ENCODE data around the gene GP1BB. TPM values are rescaled to one million over a fixed set of nuclear protein-coding genes. Genes with fewer than 3 reads are reported as not detected.

Gene GP1BB
- total RNA-seq, 1 experiment from 2014 or later = 4.3 TPM

GRCh38 chr22:19723983-19724827 is 866 bp downstream of the GP1BB start (continued):
- TF ChIP-seq ARID4B (CRISPR knock-in tag; IDR thresholded peaks at IDR 0.05; ENCODE audit: borderline replicate concordance) (no peak), FOXP1 (CRISPR knock-in tag; IDR thresholded peaks at IDR 0.05; ENCODE audit: borderline replicate concordance) (peak; percentile 65; the same call in 1 of the 2 replicates), NR2C2 (CRISPR knock-in tag; IDR thresholded peaks at IDR 0.05) (no peak), IRF2 (CRISPR knock-in tag; IDR thresholded peaks at IDR 0.05; ENCODE audit: borderline replicate concordance, low read depth) (no peak), RELA (CRISPR knock-in tag; IDR thresholded peaks at IDR 0.05; ENCODE audit: borderline replicate concordance) (no peak; the same call in 1 of the 2 replicates), ZNF396 (CRISPR knock-in tag; IDR thresholded peaks at IDR 0.05; ENCODE audit: borderline replicate concordance) (no peak), ZNF416 (CRISPR knock-in tag; IDR thresholded peaks at IDR 0.05) (peak; percentile 75; the same call in 1 of the 2 replicates), MAX (CRISPR knock-in tag; IDR thresholded peaks at IDR 0.05) (peak; percentile 39; the same call in 1 of the 2 replicates), JAZF1 (CRISPR knock-in tag; IDR thresholded peaks at IDR 0.05) (no peak), ELF4 (CRISPR knock-in tag; IDR thresholded peaks at IDR 0.05; ENCODE audit: low read depth) (no peak), GABPB1 (CRISPR knock-in tag; IDR thresholded peaks at IDR 0.05) (no peak), ATF1 (CRISPR knock-in tag; IDR thresholded peaks at IDR 0.05) (no peak), ZNF219 (CRISPR knock-in tag; IDR thresholded peaks at IDR 0.05; ENCODE audit: borderline replicate concordance) (no peak), E2F4 (CRISPR knock-in tag; IDR thresholded peaks at IDR 0.05; ENCODE audit: borderline replicate concordance, low read depth) (no peak), OVOL2 (CRISPR knock-in tag; IDR thresholded peaks at IDR 0.05; ENCODE audit: borderline replicate concordance) (no peak), ESRRA (CRISPR knock-in tag; IDR thresholded peaks at IDR 0.05; ENCODE audit: borderline replicate concordance) (peak; percentile 30; the same call in 1 of the 2 replicates), ZNF232 (CRISPR knock-in tag; IDR thresholded peaks at IDR 0.05) (no peak), KAT7 (CRISPR knock-in tag; IDR thresholded peaks at IDR 0.05; ENCODE audit: borderline replicate concordance) (0 out of 2 replicates have a peak, but pooled peaks have one; percentile 47)
- TF ChIP-seq, protein P1, sequence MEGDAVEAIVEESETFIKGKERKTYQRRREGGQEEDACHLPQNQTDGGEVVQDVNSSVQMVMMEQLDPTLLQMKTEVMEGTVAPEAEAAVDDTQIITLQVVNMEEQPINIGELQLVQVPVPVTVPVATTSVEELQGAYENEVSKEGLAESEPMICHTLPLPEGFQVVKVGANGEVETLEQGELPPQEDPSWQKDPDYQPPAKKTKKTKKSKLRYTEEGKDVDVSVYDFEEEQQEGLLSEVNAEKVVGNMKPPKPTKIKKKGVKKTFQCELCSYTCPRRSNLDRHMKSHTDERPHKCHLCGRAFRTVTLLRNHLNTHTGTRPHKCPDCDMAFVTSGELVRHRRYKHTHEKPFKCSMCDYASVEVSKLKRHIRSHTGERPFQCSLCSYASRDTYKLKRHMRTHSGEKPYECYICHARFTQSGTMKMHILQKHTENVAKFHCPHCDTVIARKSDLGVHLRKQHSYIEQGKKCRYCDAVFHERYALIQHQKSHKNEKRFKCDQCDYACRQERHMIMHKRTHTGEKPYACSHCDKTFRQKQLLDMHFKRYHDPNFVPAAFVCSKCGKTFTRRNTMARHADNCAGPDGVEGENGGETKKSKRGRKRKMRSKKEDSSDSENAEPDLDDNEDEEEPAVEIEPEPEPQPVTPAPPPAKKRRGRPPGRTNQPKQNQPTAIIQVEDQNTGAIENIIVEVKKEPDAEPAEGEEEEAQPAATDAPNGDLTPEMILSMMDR (IDR thresholded peaks at IDR 0.05) = peak; percentile 27; the same call in 1 of the 2 replicates
- TF ChIP-seq, protein P2, sequence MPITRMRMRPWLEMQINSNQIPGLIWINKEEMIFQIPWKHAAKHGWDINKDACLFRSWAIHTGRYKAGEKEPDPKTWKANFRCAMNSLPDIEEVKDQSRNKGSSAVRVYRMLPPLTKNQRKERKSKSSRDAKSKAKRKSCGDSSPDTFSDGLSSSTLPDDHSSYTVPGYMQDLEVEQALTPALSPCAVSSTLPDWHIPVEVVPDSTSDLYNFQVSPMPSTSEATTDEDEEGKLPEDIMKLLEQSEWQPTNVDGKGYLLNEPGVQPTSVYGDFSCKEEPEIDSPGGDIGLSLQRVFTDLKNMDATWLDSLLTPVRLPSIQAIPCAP (CRISPR knock-in tag; IDR thresholded peaks at IDR 0.05) = no peak
- TF ChIP-seq, protein P3, sequence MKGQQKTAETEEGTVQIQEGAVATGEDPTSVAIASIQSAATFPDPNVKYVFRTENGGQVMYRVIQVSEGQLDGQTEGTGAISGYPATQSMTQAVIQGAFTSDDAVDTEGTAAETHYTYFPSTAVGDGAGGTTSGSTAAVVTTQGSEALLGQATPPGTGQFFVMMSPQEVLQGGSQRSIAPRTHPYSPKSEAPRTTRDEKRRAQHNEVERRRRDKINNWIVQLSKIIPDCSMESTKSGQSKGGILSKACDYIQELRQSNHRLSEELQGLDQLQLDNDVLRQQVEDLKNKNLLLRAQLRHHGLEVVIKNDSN (CRISPR knock-in tag; IDR thresholded peaks at IDR 0.05) = peak; percentile 59
- TF ChIP-seq, protein P4, sequence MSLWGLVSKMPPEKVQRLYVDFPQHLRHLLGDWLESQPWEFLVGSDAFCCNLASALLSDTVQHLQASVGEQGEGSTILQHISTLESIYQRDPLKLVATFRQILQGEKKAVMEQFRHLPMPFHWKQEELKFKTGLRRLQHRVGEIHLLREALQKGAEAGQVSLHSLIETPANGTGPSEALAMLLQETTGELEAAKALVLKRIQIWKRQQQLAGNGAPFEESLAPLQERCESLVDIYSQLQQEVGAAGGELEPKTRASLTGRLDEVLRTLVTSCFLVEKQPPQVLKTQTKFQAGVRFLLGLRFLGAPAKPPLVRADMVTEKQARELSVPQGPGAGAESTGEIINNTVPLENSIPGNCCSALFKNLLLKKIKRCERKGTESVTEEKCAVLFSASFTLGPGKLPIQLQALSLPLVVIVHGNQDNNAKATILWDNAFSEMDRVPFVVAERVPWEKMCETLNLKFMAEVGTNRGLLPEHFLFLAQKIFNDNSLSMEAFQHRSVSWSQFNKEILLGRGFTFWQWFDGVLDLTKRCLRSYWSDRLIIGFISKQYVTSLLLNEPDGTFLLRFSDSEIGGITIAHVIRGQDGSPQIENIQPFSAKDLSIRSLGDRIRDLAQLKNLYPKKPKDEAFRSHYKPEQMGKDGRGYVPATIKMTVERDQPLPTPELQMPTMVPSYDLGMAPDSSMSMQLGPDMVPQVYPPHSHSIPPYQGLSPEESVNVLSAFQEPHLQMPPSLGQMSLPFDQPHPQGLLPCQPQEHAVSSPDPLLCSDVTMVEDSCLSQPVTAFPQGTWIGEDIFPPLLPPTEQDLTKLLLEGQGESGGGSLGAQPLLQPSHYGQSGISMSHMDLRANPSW (CRISPR knock-in tag; conservative IDR thresholded peaks at IDR 0.05; ENCODE audit: low read depth) = no peak
- TF ChIP-seq, protein P5, sequence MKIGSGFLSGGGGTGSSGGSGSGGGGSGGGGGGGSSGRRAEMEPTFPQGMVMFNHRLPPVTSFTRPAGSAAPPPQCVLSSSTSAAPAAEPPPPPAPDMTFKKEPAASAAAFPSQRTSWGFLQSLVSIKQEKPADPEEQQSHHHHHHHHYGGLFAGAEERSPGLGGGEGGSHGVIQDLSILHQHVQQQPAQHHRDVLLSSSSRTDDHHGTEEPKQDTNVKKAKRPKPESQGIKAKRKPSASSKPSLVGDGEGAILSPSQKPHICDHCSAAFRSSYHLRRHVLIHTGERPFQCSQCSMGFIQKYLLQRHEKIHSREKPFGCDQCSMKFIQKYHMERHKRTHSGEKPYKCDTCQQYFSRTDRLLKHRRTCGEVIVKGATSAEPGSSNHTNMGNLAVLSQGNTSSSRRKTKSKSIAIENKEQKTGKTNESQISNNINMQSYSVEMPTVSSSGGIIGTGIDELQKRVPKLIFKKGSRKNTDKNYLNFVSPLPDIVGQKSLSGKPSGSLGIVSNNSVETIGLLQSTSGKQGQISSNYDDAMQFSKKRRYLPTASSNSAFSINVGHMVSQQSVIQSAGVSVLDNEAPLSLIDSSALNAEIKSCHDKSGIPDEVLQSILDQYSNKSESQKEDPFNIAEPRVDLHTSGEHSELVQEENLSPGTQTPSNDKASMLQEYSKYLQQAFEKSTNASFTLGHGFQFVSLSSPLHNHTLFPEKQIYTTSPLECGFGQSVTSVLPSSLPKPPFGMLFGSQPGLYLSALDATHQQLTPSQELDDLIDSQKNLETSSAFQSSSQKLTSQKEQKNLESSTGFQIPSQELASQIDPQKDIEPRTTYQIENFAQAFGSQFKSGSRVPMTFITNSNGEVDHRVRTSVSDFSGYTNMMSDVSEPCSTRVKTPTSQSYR (CRISPR knock-in tag; IDR thresholded peaks at IDR 0.05) = no peak

Measured in WTC11 (cell line).